IPS-15b (cell line): Measurements from ENCODE around the gene ATP5F1E.

Experiments used
- H3K27me3 ChIP-seq: one replicate; pipeline ENCODE4 v1.6.1; 2013; ENCODE audit warnings: low read length; ENCODE audit not compliant: control insufficient read depth, insufficient read depth
- H3K36me3 ChIP-seq: one replicate; pipeline ENCODE4 v1.6.1; 2013; ENCODE audit warnings: low read length; ENCODE audit not compliant: control insufficient read depth, insufficient read depth
- H3K4me1 ChIP-seq: one replicate; pipeline ENCODE4 v1.6.1; 2013; ENCODE audit warnings: mild to moderate bottlenecking, low read length; ENCODE audit not compliant: control insufficient read depth, insufficient read depth
- H3K4me3 ChIP-seq: one replicate; pipeline ENCODE4 v1.5.1; 2013; ENCODE audit warnings: low read depth, low read length
- H3K9ac ChIP-seq: one replicate; pipeline ENCODE4 v1.6.1; 2013; ENCODE audit warnings: low read depth, mild to moderate bottlenecking, low read length
- H3K9me3 ChIP-seq: one replicate; pipeline ENCODE4 v1.6.1; 2013; ENCODE audit warnings: mild to moderate bottlenecking, low read length; ENCODE audit not compliant: control insufficient read depth, insufficient read depth

Gene ATP5F1E

GRCh38 chr20:59030911-59031563 is 1.1 kb downstream of the ATP5F1E start:
- H3K9ac ChIP-seq = no peak overlapping the region
- H3K4me3 ChIP-seq = peak overlapping the region; percentile 81
- H3K36me3 ChIP-seq = peaks cover 3% of the 10 kb centered on the region
- peaks cover 10% of the 10 kb centered on the region for H3K4me1 ChIP-seq
- peaks cover 47% of the 10 kb centered on the region for H3K27me3 ChIP-seq
- H3K9me3 ChIP-seq = no peaks in the 10 kb centered on the region

DNA sequence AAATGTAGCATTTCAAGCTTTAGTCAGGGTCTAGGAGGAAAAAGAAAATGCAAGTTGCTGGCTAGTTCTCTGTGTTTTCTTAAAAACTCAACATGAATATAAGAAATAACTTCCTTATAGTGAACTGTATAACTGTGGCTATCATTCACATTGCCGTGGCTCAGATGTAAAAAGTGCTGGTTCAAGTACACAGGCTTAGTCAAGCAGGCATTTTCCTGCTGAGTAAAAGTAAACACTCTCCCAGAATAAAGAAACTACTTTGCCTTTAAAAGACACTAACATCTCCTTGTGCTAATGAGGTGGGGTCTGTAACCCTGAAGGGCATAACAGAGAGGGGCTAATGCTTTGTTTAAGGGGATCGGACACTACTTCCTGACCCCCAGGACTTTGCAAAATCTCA is 3.3 kb downstream of the ATP5F1E start:
- no peak overlapping the region for H3K4me3 ChIP-seq
- peaks cover 13% of the 10 kb centered on the region for H3K4me1 ChIP-seq
- H3K27me3 ChIP-seq = peaks cover 47% of the 10 kb centered on the region
- no peak overlapping the region for H3K9ac ChIP-seq
- no peaks in the 10 kb centered on the region for H3K9me3 ChIP-seq
- H3K36me3 ChIP-seq = no peaks in the 10 kb centered on the region

DNA sequence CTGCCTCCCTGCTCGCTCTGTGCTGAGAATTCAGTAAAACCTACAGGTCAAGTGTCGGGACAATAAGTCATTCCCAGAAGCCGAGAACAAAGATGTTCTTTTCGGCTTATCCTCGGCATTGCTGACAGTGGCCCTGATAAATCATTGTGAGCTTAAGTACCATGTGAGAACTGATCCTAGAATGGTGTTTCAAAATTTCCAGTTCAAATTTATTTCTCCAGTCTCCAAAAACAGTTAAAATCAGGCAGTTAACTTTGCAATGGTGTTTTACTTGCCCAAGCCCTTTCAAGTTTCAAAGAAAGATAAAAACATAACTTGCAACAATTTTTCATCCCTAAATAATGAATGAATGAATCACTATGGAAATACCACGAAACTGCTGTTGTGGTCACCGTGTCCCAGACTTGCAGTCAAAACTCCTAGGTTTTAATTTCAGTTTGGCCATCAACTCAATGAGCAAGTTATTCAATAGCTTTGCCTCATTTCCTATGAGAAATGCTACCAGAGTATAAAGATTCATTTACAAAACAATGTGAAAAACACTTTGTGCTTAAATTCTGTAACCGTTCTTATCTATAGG is 4.3 kb downstream of the ATP5F1E start:
- no peaks in the 10 kb centered on the region for H3K9me3 ChIP-seq
- peaks cover 13% of the 10 kb centered on the region for H3K4me1 ChIP-seq
- H3K27me3 ChIP-seq = peaks cover 47% of the 10 kb centered on the region
- H3K4me3 ChIP-seq = no peak overlapping the region
- no peaks in the 10 kb centered on the region for H3K36me3 ChIP-seq
- H3K9ac ChIP-seq = no peak overlapping the region

DNA sequence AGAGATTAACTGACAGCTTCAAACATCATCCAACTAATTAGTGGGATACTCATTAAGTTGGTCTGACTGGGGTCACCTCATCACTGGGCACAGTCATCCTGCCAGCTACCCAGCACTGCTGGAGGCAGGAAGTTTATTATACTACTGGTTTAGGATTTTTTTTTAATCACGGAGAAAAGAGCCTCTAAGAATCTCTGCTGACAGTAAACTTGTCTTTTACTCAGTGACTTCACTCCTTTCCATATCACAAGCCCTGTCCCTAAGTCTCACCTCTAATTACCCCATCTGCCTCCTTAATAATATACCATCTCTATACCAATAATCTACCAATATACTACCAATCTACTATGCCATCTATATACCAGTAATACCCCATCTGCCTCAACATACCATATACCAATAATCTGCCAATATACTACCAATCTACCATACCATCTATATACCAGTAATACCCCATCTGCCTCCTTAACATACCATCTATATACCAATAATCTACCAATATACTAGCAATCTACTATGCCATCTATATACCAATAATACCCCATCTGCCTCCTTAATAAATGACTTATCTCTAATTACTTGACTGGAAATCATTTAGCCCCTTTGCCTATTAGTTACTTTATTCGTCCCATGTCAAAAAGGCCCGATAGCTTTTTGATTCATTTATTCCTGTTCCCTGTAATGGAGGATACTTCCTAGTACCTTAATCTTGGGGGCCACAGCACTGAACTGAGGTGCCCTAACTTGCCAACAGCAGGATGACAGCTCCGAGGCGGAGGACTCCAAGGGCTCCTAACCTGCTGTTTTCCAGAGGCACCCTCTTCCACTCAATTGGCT is 5.0 kb downstream of the ATP5F1E start:
- no peaks in the 10 kb centered on the region for H3K9me3 ChIP-seq
- no peak overlapping the region for H3K4me3 ChIP-seq
- no peaks in the 10 kb centered on the region for H3K36me3 ChIP-seq
- H3K9ac ChIP-seq = no peak overlapping the region
- peaks cover 47% of the 10 kb centered on the region for H3K27me3 ChIP-seq
- H3K4me1 ChIP-seq = peaks cover 13% of the 10 kb centered on the region

- Histone ChIP-seq H3K9me3 (no peaks in the 10 kb centered on the region), H3K4me3 (no peak overlapping the region), H3K27me3 (peaks cover 36% of the 10 kb centered on the region), H3K9ac (no peak overlapping the region), H3K36me3 (no peaks in the 10 kb centered on the region), H3K4me1 (peaks cover 8% of the 10 kb centered on the region)
These were observed 6.6 kb downstream of the ATP5F1E start for GRCh38 chr20:59025511-59025910.

- Histone ChIP-seq H3K27me3 (peaks cover 32% of the 10 kb centered on the region), H3K36me3 (no peaks in the 10 kb centered on the region), H3K4me1 (peaks cover 8% of the 10 kb centered on the region), H3K9me3 (no peaks in the 10 kb centered on the region), H3K9ac (no peak overlapping the region), H3K4me3 (no peak overlapping the region)
These were observed 7.0 kb downstream of the ATP5F1E start for GRCh38 chr20:59025086-59025485.

- H3K9ac ChIP-seq = no peak overlapping the region
- no peak overlapping the region for H3K4me3 ChIP-seq
- no peaks in the 10 kb centered on the region for H3K36me3 ChIP-seq
- no peaks in the 10 kb centered on the region for H3K9me3 ChIP-seq
- peaks cover 5% of the 10 kb centered on the region for H3K4me1 ChIP-seq
- H3K27me3 ChIP-seq = peaks cover 24% of the 10 kb centered on the region
These were observed 8.0 kb downstream of the ATP5F1E start for GRCh38 chr20:59024111-59024530.

DNA sequence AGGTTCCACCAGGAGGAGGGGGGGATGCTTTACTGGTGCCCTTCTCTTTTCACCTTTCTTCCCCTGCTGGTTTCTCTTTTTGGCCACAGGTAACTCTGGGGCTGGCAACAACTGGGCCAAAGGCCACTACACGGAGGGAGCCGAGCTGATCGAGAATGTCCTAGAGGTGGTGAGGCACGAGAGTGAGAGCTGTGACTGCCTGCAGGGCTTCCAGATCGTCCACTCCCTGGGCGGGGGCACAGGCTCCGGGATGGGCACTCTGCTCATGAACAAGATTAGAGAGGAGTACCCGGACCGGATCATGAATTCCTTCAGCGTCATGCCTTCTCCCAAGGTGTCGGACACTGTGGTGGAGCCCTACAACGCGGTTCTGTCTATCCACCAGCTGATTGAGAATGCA is 8.5 kb downstream of the ATP5F1E start:
- Histone ChIP-seq H3K4me3 (no peak overlapping the region), H3K4me1 (peaks cover 3% of the 10 kb centered on the region), H3K9me3 (no peaks in the 10 kb centered on the region), H3K9ac (no peak overlapping the region), H3K27me3 (peaks cover 22% of the 10 kb centered on the region), H3K36me3 (no peaks in the 10 kb centered on the region)

DNA sequence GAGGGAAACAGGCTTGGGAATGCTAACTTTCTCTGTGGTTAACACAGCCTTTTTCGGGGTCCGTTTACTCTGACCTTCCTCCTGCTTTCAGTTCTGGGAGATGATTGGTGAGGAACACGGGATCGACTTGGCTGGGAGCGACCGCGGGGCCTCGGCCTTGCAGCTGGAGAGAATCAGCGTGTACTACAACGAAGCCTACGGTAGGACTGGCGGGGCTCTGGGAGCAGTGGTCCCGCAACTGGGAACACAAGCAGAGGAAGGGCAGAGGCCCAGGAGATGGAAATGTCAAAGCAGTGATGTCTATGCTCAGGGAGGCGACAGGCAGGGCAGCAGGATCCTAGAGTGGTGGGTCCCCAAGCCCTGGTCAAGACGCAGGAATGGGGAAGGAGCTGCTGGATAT is 9.4 kb downstream of the ATP5F1E start:
- no peaks in the 10 kb centered on the region for H3K9me3 ChIP-seq
- no peak overlapping the region for H3K4me3 ChIP-seq
- H3K9ac ChIP-seq = no peak overlapping the region
- peaks cover 3% of the 10 kb centered on the region for H3K4me1 ChIP-seq
- peaks cover 14% of the 10 kb centered on the region for H3K27me3 ChIP-seq
- no peaks in the 10 kb centered on the region for H3K36me3 ChIP-seq

DNA sequence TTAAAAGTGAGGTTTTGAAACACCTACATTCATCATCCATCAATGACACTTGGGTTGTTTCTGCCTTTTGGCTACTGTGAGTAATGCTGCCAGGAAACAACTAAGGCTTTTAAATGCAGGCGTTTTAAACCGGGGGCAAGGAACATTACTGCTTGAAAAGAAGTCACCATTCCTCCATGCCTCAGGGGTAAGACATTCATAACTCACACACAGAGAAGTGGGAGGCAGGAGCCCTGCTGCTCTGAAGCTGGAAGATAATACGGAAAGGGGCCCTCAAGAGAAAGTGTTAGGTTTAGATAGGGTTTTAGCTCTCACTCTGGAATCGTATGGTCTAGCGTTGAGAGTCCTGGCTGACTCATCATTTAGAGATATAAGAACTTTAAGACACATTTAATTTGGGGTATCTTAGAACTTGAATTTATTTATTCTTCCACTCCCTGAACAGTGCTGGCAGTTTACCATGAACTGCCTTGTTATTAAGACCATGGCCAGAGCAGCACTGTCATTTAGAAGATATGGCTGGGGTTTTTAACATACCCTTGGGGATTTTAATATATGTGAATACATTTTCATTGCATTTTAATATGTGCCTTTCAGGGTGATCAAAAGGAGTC is 11.1 kb downstream of the ATP5F1E start:
- H3K27me3 ChIP-seq = no peaks in the 10 kb centered on the region
- peaks cover 2% of the 10 kb centered on the region for H3K4me1 ChIP-seq
- H3K9me3 ChIP-seq = no peaks in the 10 kb centered on the region
- H3K4me3 ChIP-seq = no peak overlapping the region
- H3K36me3 ChIP-seq = no peaks in the 10 kb centered on the region
- H3K9ac ChIP-seq = no peak overlapping the region

GRCh38 chr20:59019217-59019616 is 12.9 kb downstream of the ATP5F1E start, which contains the start of gene TUBB1:
Gene TUBB1, plus strand, starts transcription at chr20:59019429. Its CDS starts 94 bp downstream, at chr20:59019523.
- Histone ChIP-seq H3K4me3 (no peak within 1 kb of the TSS), H3K4me1 (no peaks in the 10 kb centered on the region), H3K9me3 (no peaks in the 10 kb centered on the region), H3K9ac (no peak within 1 kb of the TSS), H3K36me3 (no peaks in the 10 kb centered on the region), H3K27me3 (peaks cover under 1% of the 10 kb centered on the region)
